Measurements from ENCODE around the gene CD96.

The CD96 gene

GRCh38 chr3:111566844-111567243 lies 24.8 kb downstream of the CD96 start:
- DNase-seq: no peak

DNA sequence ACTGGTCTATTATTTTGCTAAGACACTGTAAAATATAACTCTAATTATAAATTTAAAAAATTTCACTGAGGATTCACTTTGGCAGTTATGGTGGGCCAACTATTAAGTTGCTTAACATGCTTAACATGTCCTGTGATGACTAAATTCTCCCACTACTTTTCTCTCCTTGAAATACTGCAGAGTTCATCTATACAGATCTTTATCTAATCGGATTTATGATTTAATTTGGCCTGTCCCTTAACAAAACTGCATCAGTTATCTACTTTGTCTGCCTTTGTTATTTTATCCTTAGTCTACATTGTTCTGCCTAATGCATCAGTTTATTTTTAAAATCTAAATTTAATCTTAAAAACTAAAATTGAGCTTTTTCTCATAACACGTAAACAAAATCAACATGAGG lies 26.4 kb downstream of the CD96 start:
- DNase-seq: no peak

DNA sequence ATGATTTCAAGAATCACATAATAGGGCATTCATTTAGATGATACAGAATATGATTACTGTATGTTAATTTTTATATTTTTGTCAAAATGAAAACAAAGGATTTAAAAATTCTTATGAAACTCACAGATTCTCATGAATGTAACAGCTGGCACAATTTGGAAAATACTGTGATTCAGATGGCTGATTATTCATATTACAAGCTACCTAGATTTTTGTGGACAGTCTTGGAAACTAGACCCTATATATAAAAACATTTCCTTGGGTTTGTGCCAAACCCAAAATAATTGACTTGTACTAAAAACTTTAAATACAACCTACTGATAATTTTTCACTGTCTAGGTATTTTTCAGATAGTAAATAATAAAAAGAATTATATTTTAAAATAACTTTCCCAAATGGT lies 26.9 kb downstream of the CD96 start:
- no peak for DNase-seq

GRCh38 chr3:111570404-111571030 lies 28.5 kb downstream of the CD96 start:
- no peak for DNase-seq

DNA sequence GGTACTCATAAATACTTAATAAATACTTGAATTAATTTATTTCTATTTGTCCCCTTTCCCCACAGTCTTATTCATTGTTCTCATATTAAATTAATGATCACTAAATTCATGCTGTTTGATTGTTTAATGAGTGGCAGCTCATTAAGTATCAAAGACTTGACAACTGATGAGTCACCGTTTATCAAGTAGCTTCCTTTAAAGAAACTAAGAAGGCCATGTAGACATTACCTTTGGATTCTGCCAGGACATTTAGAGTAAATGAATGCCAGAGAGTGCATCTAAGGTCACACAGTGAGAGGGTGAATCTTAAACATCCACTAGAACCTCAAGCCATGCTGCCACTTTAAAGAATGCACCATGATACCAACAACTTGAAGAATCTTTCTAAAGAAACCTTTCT lies 29.3 kb downstream of the CD96 start:
- DNase-seq: no peak

- no peak for DNase-seq
These were observed 30.0 kb downstream of the CD96 start for GRCh38 chr3:111571907-111572460.

GRCh38 chr3:111577113-111577512 lies 35.1 kb downstream of the CD96 start:
- DNase-seq: no peak

- no peak for DNase-seq
These were observed 36.0 kb downstream of the CD96 start for GRCh38 chr3:111577798-111578685.

DNA sequence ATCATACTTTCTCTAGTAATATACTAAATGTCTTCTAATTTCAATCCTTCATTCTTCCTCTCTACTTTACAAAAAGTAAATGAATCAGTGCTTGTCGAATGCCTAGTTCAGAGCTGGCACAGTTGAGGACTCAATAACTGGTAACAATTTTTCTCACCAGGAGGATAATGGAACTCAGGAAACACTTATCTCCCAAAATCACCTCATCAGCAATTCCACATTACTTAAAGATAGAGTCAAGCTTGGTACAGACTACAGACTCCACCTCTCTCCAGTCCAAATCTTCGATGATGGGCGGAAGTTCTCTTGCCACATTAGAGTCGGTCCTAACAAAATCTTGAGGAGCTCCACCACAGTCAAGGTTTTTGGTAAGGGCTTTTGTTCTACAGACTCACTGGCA lies 36.9 kb downstream of the CD96 start:
- no peak for DNase-seq

DNA sequence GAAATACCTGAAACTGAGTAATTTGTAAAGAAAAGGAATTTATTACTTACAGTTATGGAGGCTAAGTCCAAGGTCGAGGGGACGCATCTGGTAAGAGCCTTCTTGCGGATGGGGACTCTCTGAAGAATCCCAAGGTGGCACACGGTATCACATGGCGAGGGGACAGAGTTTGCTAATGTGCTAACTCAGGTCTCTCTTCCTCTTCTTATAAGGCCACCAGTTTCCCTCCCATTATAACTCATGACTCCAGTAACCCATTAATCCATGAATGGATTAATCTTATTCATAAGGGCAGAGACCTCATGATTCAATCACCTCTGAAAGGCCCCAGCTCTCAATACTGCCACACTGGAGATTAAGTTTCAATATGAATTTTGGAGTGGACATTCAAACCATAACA lies 37.5 kb downstream of the CD96 start:
- no peak for DNase-seq

GRCh38 chr3:111581403-111582119 lies 39.6 kb downstream of the CD96 start:
- DNase-seq: no peak

GRCh38 chr3:111582120-111582474 lies 40.1 kb downstream of the CD96 start:
- no peak for DNase-seq

GRCh38 chr3:111584744-111585143 lies 42.7 kb downstream of the CD96 start:
- DNase-seq: no peak

- no peak for DNase-seq
These were observed 43.2 kb downstream of the CD96 start for GRCh38 chr3:111585217-111585616.

GRCh38 chr3:111588527-111588926 lies 46.5 kb downstream of the CD96 start:
- DNase-seq: no peak

- no peak for DNase-seq
These were observed 47.5 kb downstream of the CD96 start for GRCh38 chr3:111589303-111590142.

DNA sequence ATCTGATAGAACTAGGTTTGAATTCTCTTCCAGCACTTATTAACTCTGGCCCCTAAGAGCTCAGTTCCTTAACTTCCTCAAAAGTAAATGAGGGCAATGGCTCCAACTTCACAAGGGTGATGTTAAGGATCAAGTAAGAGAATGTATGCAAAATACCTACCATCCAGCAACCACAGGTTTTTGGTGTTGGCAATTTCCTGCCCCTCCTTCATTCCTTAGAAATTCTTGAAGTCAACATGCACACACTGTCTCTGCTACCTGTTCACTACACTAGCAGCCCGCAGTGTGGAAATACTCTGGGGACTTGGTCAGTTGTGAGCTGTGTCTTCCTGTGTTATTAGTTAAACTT lies 48.1 kb downstream of the CD96 start:
- DNase-seq: no peak

- no peak for DNase-seq
These were observed 49.6 kb downstream of the CD96 start for GRCh38 chr3:111591555-111591954.

DNA sequence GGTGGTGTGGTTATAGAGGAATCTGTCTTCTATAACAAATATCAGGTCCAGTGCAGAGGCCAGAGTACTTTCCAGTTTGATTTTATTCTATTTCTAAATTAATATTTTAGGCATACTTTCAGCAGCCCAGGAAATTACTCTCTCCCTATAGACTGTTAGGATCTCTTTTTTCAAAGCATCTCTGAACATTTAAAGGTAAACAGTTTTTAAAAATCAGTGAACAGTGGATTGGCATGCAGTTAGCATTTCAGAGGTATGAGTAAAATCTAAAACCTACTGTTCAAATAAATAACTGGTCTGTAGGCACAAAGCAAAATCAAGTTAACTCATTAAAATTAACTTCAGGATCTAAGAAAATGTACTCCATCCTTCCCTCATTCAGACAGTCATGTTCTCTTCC lies 50.1 kb downstream of the CD96 start:
- no peak for DNase-seq

- no peak for DNase-seq
These were observed 50.9 kb downstream of the CD96 start for GRCh38 chr3:111592936-111593335.

DNA sequence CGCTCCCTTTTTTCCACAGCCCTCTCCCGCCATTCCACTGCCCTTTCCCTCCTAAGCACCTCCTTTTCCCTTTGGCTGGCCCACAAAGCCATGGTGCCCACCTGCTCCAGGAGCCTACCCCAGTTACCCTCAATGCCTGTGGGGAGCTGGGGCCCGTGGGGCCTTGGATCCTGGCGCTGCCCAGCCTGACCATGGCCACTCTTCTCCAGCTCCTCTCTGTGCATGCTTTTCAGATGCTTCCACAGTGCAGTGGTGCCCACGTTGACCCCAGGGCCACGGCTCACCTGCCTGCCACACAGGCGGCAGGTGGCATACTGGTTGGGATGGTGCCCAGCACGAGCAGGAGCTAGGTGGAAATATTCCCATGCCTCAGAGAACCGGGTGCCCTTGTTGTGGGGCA lies 51.7 kb downstream of the CD96 start:
- no peak for DNase-seq

DNA sequence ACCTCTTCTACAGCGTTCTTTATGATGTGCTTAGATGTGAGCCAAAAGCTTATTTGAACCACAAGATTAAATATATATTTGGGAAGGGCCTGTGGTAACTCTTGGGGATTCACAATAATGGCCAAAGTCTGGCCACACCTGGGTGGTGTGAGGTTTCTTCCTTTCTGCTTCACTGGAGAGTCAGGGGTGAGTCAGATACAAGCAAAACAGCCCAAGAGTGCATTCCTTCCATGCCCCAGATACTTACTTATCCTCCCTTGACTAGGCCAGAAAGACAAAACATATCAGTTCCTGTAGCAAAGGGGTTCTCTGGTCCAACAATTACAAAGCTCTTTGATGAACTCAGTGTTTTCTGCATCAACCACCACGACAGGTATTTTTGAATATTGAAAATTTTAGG lies 52.2 kb downstream of the CD96 start:
- DNase-seq: no peak

DNA sequence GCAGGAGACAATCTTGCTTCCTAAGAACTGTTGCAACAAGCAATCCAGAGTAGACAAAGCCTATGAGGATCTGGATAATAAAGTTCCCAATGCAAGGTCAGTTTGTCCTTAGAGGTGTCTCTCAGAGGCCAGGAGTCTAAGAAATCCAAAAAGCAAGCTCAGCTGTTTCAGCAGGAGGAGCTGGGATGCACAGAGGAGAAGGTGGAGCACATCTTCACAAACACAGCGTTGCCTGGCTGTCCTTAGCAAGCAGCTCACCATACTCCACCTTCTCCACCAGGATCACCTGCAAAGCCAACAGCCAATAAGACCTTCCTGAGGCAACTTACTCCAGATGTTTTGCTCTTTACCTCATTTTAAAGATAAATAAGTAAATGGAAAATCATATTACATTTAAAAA lies 52.8 kb downstream of the CD96 start:
- no peak for DNase-seq
